GM23338 (cell line): ENCODE data around the gene FTL. TPM values are rescaled to one million over a fixed set of nuclear protein-coding genes. Genes with fewer than 3 reads are reported as not detected.

Experiments
- ATAC-seq: fragments of 200-7000 bp; cut with Tn5 transposase; 3 replicates; pipeline ENCODE4 v1.9.1; 2020
- DNase-seq: peaks from one replicate; pipeline ENCODE4 v3.0.0-alpha.2; 2015; ENCODE audit warnings: low spot score
- H2AFZ ChIP-seq: fragments of 200-600 bp; sonication (generic); 2 replicates; pipeline ENCODE4 v1.8.0; 2016; ENCODE audit warnings: antibody characterized with exemption, mild to moderate bottlenecking, moderate library complexity
- H3F3A ChIP-seq: fragments of 200-600 bp; sonication (generic); replicated peaks from 2 replicates; pipeline ENCODE4 v1.8.0; 2017; ENCODE audit warnings: antibody characterized with exemption, mixed run types, low read depth
- H3K27ac ChIP-seq: fragments of 200-600 bp; sonication (generic); 2 replicates; pipeline ENCODE4 v1.6.1; 2016; ENCODE audit warnings: low read depth
- H3K27me3 ChIP-seq: fragments of 200-600 bp; sonication (generic); 2 replicates; pipeline ENCODE4 v1.8.0; 2016; ENCODE audit warnings: mild to moderate bottlenecking, mixed run types, moderate library complexity; ENCODE audit not compliant: insufficient read depth
- H3K36me3 ChIP-seq: fragments of 200-600 bp; sonication (generic); 2 replicates; pipeline ENCODE4 v1.8.0; 2016; ENCODE audit warnings: mild to moderate bottlenecking; ENCODE audit not compliant: insufficient read depth
- H3K4me1 ChIP-seq: fragments of 200-600 bp; sonication (generic); 2 replicates; pipeline ENCODE4 v1.8.0; 2016; ENCODE audit warnings: mild to moderate bottlenecking, moderate library complexity; ENCODE audit not compliant: insufficient read depth
- H3K4me2 ChIP-seq: fragments of 200-600 bp; sonication (generic); 2 replicates; pipeline ENCODE4 v1.7.1; 2017; ENCODE audit warnings: mixed run types
- H3K4me3 ChIP-seq: fragments of 200-600 bp; sonication (generic); 2 replicates; pipeline ENCODE4 v1.6.1; 2016; ENCODE audit warnings: mixed run types
- H3K79me2 ChIP-seq: fragments of 200-600 bp; sonication (generic); replicated peaks from 2 replicates; pipeline ENCODE4 v1.8.0; 2017; ENCODE audit warnings: mild to moderate bottlenecking; ENCODE audit not compliant: insufficient read depth
- H3K9me2 ChIP-seq: fragments of 200-600 bp; sonication (generic); 2 replicates; pipeline ENCODE4 v1.8.0; 2017; ENCODE audit not compliant: insufficient read depth
- H4K20me1 ChIP-seq: fragments of 200-600 bp; sonication (generic); replicated peaks from 2 replicates; pipeline ENCODE4 v1.8.0; 2017; ENCODE audit warnings: mild to moderate bottlenecking; ENCODE audit not compliant: insufficient read depth
- H3K27ac Mint-ChIP-seq: 2 replicates; pipeline ENCODE4 v1.8.0; 2020; ENCODE audit warnings: inconsistent platforms, mild to moderate bottlenecking, moderate library complexity, mixed read lengths
- H3K27me3 Mint-ChIP-seq: 3 replicates; pipeline ENCODE4 v1.8.0; 2022; ENCODE audit warnings: low read depth, mild to moderate bottlenecking, moderate library complexity, mixed read lengths, inconsistent platforms; ENCODE audit not compliant: insufficient read depth, poor library complexity
- H3K36me3 Mint-ChIP-seq: 3 replicates; pipeline ENCODE4 v1.8.0; 2021; ENCODE audit warnings: low read depth, mild to moderate bottlenecking, inconsistent platforms, moderate library complexity, mixed read lengths
- H3K4me1 Mint-ChIP-seq: 3 replicates; pipeline ENCODE4 v1.8.0; 2020; ENCODE audit warnings: mild to moderate bottlenecking, inconsistent platforms, mixed read lengths
- H3K4me3 Mint-ChIP-seq: 3 replicates; pipeline ENCODE4 v1.8.0; 2021; ENCODE audit warnings: moderate library complexity, mild to moderate bottlenecking, inconsistent platforms, mixed read lengths
- H3K9me3 Mint-ChIP-seq: 3 replicates; pipeline ENCODE4 v1.8.0; 2020; ENCODE audit warnings: moderate library complexity, mild to moderate bottlenecking, inconsistent platforms, mixed read lengths
- CREB1 ChIP-seq: fragments of 250-450 bp; sonication (Bioruptor Pico); IDR thresholded peaks from 2 replicates; pipeline ENCODE4 v1.5.0; 2020; ENCODE audit warnings: low read depth, mild to moderate bottlenecking, moderate library complexity
- ETS1 ChIP-seq: IDR thresholded peaks from 2 replicates; pipeline ENCODE4 v1.6.1; 2016; ENCODE audit warnings: antibody characterized with exemption
- EZH2 ChIP-seq: fragments of 200-600 bp; sonication (generic); IDR thresholded peaks from one replicate; pipeline ENCODE4 v1.8.0; 2017; ENCODE audit warnings: antibody characterized with exemption, mild to moderate bottlenecking, low read depth; ENCODE audit not compliant: unreplicated experiment
- EZH2phosphoT487 ChIP-seq: fragments of 200-600 bp; sonication (generic); IDR thresholded peaks from one replicate; pipeline ENCODE4 v1.8.1; 2018; ENCODE audit warnings: antibody characterized with exemption; ENCODE audit not compliant: unreplicated experiment
- JUNB ChIP-seq: IDR thresholded peaks from one replicate; pipeline ENCODE4 v1.6.1; 2016; ENCODE audit warnings: antibody characterized with exemption; ENCODE audit not compliant: unreplicated experiment
- NANOG ChIP-seq: IDR thresholded peaks from 2 replicates; pipeline ENCODE4 v1.6.1; 2016; ENCODE audit warnings: antibody characterized with exemption, borderline replicate concordance
- POLR2AphosphoS5 ChIP-seq: IDR thresholded peaks from 2 replicates; pipeline ENCODE4 v1.6.1; 2016; ENCODE audit warnings: antibody characterized with exemption, low read depth
- REST ChIP-seq: IDR thresholded peaks from one replicate; pipeline ENCODE4 v1.6.1; 2018; ENCODE audit warnings: antibody characterized with exemption; ENCODE audit not compliant: unreplicated experiment
- STAT1 ChIP-seq: IDR thresholded peaks from one replicate; pipeline ENCODE4 v1.6.1; 2016; ENCODE audit warnings: antibody characterized with exemption; ENCODE audit not compliant: unreplicated experiment
- ZNF114 ChIP-seq: fragments of 250-450 bp; sonication (Bioruptor Pico); IDR thresholded peaks from 2 replicates; pipeline ENCODE4 v1.5.0; 2020; ENCODE audit warnings: mild to moderate bottlenecking, moderate library complexity
- ZNF331 ChIP-seq: fragments of 250-450 bp; sonication (Bioruptor Pico); IDR thresholded peaks from 2 replicates; pipeline ENCODE4 v1.5.0; 2020; ENCODE audit warnings: low read depth, mild to moderate bottlenecking, moderate library complexity
- polyA plus RNA-seq: library from polyadenylated mRNA; unstranded; fragments of >200 nt; fragmentation: Nextera tagmentation; extraction: Ambion mirVana; gene quantifications from 2 replicates; pipeline ENCODE4 v1.2.1, GENCODE V29; 2016
- total RNA-seq: library from RNA; depleted of rRNA; stranded (reverse); fragments of >200 nt; shearing (Covaris generic); gene quantifications from 2 replicates; pipeline ENCODE4 v1.2.3, GENCODE V29; 2014
- TF ChIP-seq, protein P1 (sequence below), 2 experiments: fragments of 200-600 bp in 1 of 2; sonication (generic) in 1 of 2; conservative IDR thresholded peaks; 2 replicates each; pipeline versions ENCODE4 v1.5.1 to v1.6.1; 2016 to 2017; ENCODE audit warnings: antibody characterized with exemption in 2 of 2, low read depth in 2 of 2, mild to moderate bottlenecking in 2 of 2, moderate library complexity in 1 of 2
- TF ChIP-seq, protein P2 (sequence below): fragments of 250-450 bp; sonication (Bioruptor Pico); IDR thresholded peaks from 2 replicates; pipeline ENCODE4 v1.5.0; 2020; ENCODE audit warnings: mild to moderate bottlenecking, moderate library complexity

Gene FTL
- total and polyA plus RNA-seq, 2 experiments from 2014 or later = 2,064 to 5,436 TPM

GRCh38 chr19:48968813-48969218 lies 3.7 kb downstream of the FTL start:
- peaks cover 45% of the 10 kb centered on the region for H3K27me3 Mint-ChIP-seq
- DNase-seq (no peak), ATAC-seq (no peak)
- no peak overlapping the region for H2AFZ ChIP-seq
- no peaks in the 10 kb centered on the region for H3K27me3 ChIP-seq
- no peak overlapping the region for H3K4me3 Mint-ChIP-seq
- H3K36me3 Mint-ChIP-seq = peaks cover 55% of the 10 kb centered on the region
- H3K9me2 ChIP-seq = no peaks in the 10 kb centered on the region
- H3K79me2 ChIP-seq = peaks cover 24% of the 10 kb centered on the region
- TF ChIP-seq, protein P1, sequence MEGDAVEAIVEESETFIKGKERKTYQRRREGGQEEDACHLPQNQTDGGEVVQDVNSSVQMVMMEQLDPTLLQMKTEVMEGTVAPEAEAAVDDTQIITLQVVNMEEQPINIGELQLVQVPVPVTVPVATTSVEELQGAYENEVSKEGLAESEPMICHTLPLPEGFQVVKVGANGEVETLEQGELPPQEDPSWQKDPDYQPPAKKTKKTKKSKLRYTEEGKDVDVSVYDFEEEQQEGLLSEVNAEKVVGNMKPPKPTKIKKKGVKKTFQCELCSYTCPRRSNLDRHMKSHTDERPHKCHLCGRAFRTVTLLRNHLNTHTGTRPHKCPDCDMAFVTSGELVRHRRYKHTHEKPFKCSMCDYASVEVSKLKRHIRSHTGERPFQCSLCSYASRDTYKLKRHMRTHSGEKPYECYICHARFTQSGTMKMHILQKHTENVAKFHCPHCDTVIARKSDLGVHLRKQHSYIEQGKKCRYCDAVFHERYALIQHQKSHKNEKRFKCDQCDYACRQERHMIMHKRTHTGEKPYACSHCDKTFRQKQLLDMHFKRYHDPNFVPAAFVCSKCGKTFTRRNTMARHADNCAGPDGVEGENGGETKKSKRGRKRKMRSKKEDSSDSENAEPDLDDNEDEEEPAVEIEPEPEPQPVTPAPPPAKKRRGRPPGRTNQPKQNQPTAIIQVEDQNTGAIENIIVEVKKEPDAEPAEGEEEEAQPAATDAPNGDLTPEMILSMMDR (conservative IDR thresholded peaks at IDR 0.05; ENCODE audit: low read depth in 2 of 2) = no peak
- TF ChIP-seq STAT1 (no peak), POLR2AphosphoS5 (no peak), ZNF331 (CRISPR knock-in tag) (no peak), REST (no peak), JUNB (no peak), EZH2phosphoT487 (no peak), ZNF114 (CRISPR knock-in tag) (no peak), ETS1 (no peak), NANOG (no peak), EZH2 (no peak), CREB1 (CRISPR knock-in tag) (no peak)
- TF ChIP-seq, protein P2, sequence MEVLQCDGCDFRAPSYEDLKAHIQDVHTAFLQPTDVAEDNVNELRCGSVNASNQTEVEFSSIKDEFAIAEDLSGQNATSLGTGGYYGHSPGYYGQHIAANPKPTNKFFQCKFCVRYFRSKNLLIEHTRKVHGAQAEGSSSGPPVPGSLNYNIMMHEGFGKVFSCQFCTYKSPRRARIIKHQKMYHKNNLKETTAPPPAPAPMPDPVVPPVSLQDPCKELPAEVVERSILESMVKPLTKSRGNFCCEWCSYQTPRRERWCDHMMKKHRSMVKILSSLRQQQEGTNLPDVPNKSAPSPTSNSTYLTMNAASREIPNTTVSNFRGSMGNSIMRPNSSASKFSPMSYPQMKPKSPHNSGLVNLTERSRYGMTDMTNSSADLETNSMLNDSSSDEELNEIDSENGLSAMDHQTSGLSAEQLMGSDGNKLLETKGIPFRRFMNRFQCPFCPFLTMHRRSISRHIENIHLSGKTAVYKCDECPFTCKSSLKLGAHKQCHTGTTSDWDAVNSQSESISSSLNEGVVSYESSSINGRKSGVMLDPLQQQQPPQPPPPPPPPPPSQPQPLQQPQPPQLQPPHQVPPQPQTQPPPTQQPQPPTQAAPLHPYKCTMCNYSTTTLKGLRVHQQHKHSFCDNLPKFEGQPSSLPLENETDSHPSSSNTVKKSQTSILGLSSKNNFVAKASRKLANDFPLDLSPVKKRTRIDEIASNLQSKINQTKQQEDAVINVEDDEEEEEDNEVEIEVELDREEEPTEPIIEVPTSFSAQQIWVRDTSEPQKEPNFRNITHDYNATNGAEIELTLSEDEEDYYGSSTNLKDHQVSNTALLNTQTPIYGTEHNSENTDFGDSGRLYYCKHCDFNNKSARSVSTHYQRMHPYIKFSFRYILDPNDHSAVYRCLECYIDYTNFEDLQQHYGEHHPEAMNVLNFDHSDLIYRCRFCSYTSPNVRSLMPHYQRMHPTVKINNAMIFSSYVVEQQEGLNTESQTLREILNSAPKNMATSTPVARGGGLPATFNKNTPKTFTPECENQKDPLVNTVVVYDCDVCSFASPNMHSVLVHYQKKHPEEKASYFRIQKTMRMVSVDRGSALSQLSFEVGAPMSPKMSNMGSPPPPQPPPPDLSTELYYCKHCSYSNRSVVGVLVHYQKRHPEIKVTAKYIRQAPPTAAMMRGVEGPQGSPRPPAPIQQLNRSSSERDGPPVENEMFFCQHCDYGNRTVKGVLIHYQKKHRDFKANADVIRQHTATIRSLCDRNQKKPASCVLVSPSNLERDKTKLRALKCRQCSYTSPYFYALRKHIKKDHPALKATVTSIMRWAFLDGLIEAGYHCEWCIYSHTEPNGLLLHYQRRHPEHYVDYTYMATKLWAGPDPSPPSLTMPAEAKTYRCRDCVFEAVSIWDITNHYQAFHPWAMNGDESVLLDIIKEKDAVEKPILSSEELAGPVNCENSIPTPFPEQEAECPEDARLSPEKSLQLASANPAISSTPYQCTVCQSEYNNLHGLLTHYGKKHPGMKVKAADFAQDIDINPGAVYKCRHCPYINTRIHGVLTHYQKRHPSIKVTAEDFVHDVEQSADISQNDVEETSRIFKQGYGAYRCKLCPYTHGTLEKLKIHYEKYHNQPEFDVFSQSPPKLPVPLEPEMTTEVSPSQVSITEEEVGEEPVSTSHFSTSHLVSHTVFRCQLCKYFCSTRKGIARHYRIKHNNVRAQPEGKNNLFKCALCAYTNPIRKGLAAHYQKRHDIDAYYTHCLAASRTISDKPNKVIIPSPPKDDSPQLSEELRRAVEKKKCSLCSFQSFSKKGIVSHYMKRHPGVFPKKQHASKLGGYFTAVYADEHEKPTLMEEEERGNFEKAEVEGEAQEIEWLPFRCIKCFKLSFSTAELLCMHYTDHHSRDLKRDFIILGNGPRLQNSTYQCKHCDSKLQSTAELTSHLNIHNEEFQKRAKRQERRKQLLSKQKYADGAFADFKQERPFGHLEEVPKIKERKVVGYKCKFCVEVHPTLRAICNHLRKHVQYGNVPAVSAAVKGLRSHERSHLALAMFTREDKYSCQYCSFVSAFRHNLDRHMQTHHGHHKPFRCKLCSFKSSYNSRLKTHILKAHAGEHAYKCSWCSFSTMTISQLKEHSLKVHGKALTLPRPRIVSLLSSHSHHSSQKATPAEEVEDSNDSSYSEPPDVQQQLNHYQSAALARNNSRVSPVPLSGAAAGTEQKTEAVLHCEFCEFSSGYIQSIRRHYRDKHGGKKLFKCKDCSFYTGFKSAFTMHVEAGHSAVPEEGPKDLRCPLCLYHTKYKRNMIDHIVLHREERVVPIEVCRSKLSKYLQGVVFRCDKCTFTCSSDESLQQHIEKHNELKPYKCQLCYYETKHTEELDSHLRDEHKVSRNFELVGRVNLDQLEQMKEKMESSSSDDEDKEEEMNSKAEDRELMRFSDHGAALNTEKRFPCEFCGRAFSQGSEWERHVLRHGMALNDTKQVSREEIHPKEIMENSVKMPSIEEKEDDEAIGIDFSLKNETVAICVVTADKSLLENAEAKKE (CRISPR knock-in tag) = no peak
- peaks cover 13% of the 10 kb centered on the region for H3K9me3 Mint-ChIP-seq
- H3K4me1 ChIP-seq = peaks cover 11% of the 10 kb centered on the region
- peaks cover 27% of the 10 kb centered on the region for H3K4me1 Mint-ChIP-seq
- H3K27ac Mint-ChIP-seq = 0 out of 2 replicates have a peak overlapping the region, but pooled peaks have one; percentile 72
- peaks cover 11% of the 10 kb centered on the region for H4K20me1 ChIP-seq
- peaks cover 13% of the 10 kb centered on the region for H3K36me3 ChIP-seq
- H3K4me2 ChIP-seq = no peak overlapping the region
- peaks cover 44% of the 10 kb centered on the region for H3F3A ChIP-seq
- no peak overlapping the region for H3K27ac ChIP-seq
- no peak overlapping the region for H3K4me3 ChIP-seq
